SH-SY5Y (cell line): ENCODE measurements around the gene ITGAL.

ENCODE experiments used
- GATA2 ChIP-seq: IDR thresholded peaks from 2 replicates; pipeline ENCODE4 v1.6.1; 2011; ENCODE audit warnings: mild to moderate bottlenecking, low read depth, low read length
- GATA3 ChIP-seq: IDR thresholded peaks from 2 replicates; pipeline ENCODE4 v1.6.1; 2011; ENCODE audit warnings: low read depth, mild to moderate bottlenecking, low read length, moderate library complexity

ITGAL gene

GRCh38 chr16:30526823-30527634 lies 54.5 kb downstream of the ITGAL start:
- TF ChIP-seq GATA2 (peak; percentile 38; the same call in 1 of the 2 replicates), GATA3 (no peak)

DNA sequence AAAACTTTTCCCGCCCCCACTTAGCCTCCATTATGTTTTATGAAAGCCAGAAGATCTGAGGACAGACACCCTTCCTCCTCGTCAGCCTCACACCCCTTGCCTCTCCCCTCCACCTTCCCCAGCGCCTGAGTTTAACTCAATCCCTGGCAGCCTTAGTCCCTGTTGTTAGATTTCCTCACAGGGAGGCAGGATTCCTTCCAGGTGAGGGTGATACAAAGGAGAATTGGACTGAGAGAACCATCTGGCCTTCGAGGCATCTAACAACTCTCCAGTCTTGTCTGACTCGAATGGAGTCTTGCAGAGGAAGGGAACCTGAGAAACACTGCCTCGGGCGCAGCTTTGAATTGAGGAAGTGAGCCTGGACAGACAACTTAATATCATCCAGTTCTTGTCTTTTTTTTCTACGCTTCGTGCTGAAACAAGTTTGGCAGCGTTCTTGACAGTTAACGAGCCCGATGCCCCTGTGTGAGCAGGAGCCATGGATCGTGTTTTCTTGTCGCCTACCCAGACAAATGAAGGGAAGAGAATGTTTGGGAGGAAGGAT lies 55.2 kb downstream of the ITGAL start:
- TF ChIP-seq GATA2 (no peak), GATA3 (no peak)

GRCh38 chr16:30528799-30529457 lies 56.4 kb downstream of the ITGAL start:
- TF ChIP-seq GATA2: no peak
- no peak for TF ChIP-seq GATA3

GRCh38 chr16:30530163-30531037 lies 57.9 kb downstream of the ITGAL start:
- TF ChIP-seq GATA2: no peak
- TF ChIP-seq GATA3: no peak

DNA sequence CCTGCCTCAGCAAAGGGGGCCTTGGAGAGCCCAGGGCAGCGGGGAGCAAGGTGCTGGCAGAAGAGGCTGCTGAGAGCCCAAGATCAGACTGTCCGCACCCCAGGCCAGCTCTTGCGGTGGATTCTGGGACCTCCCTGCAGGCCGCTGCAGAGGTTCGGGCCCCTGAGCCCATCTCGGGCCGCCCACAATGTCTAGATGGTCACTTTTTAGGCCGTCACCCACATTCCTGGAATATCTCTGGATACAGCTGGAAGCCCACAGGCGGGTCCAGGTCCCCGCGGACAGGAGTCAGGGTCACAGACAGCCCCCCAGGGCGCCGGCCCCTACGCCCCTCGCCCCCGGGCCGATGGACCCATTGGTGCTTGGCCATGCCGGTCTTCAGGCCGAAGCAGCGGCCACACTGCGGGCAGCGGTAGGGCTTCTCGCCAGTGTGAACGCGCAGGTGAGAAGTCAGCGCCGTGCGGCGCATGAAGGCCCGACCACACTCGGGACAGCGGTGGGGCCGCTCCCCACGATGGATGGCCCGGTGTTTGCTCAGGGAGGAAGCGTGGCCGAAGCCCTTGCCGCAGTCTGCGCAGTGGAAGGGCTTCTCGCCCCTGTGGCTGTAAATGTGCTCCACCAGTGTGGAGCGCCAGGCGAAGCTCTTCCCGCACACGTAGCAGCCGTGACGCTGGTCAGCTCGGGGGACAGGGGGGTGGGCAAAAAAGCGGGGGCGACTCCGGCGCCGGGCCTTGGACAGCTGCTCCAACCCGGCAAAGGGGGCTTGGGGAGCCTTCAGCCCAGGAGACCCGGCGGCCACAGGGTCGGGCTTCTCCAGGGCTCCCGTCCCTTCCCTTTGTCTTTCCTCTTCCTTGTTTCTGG lies 60.0 kb downstream of the ITGAL start:
- TF ChIP-seq GATA3 (no peak), GATA2 (no peak)

DNA sequence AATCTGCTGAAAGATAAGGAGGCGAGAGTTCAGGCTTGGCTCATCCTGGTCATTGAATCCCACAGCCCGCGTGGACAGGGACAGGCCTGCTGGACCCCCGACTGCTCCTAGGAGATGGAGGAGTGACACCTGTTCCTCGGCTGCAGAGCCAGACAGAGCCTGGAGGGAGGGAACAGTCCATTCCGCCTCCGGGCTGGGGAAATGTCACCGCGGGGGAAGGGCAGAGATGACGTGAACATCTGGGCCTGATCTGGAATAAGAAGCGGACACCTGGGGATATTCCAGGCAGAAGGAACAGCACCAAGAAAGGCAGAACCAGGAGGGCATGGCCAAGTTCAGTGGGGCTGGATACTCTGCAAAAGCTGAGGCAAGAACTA lies 60.6 kb downstream of the ITGAL start:
- TF ChIP-seq GATA2 (no peak), GATA3 (no peak)

- TF ChIP-seq GATA3 (no peak), GATA2 (no peak)
Measured at GRCh38 chr16:30533748-30534367, 61.3 kb downstream of the ITGAL start.

GRCh38 chr16:30534368-30535105 lies 62.0 kb downstream of the ITGAL start, which contains the start of gene ZNF747:
Gene ZNF747 (minus strand): TSS chr16:30534858. CDS start chr16:30534679, 179 bp downstream.
- no peak for TF ChIP-seq GATA2
- TF ChIP-seq GATA3: no peak

DNA sequence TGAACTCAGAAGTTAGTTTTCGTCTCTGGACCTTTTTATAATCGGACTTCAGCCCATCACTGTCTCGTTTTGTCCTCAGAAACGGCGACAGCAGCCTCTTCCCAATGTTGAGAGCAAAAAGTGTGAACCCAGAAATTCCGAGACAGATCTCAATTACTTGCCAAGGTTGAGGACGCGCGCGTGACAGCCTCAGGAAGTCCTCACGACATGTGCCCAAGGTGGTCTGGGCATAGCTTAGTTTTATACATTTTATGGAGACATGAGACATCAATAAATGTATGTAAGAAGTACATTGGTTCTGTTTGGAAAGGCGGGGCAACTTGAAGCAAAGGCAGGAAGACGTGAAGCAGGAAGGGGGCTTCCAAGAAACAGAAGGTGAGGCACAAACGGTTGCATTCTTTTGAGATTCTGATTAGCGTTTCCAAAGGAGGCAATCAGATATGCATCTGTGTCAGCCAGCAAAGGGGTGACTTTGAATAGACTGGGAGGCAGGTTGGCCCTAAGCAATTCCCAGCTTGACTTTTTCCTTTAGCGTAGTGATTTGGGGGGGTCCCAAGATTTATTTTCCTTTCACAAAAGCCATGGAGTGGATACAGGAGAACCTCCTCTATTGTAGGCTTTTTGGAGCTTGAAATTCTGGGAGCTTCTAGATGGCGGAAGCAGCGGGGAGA lies 62.7 kb downstream of the ITGAL start:
- TF ChIP-seq GATA3 (no peak), GATA2 (no peak)

- TF ChIP-seq GATA3: no peak
- TF ChIP-seq GATA2: no peak; the same call in 1 of the 2 replicates
Measured at GRCh38 chr16:30535777-30536190, 63.2 kb downstream of the ITGAL start.

- TF ChIP-seq GATA2: no peak
- no peak for TF ChIP-seq GATA3
Measured at GRCh38 chr16:30539000-30539964, 66.7 kb downstream of the ITGAL start.
